ENCODE results near the gene FAM133A. TPM values are rescaled to one million over a fixed set of nuclear protein-coding genes. Genes with fewer than 3 reads are reported as not detected.

Gene FAM133A
- 1.2 TPM for polyA plus RNA-seq (2013, experiment 1 of 2)
- 1.3 TPM for polyA plus RNA-seq (2013, experiment 2 of 2)

GRCh38 chrX:93673869-93674271 is at the start of gene FAM133A:
TSS of gene FAM133A (plus strand) at chrX:93674206. CDS start at chrX:93709420, 35,214 bp downstream.
- no peak within 1 kb of the TSS for H3K4ac ChIP-seq (ENCODE audit: low read length)
- H3K27ac ChIP-seq (replicated peaks; ENCODE audit: low read length): peak within 1 kb of the TSS; percentile 79
- peak within 1 kb of the TSS; percentile 98 for H2AFZ ChIP-seq (ENCODE audit: low read length)
- H4K91ac ChIP-seq (ENCODE audit: low read depth, low read length, poor library complexity): no peak within 1 kb of the TSS
- H4K8ac ChIP-seq (ENCODE audit: low read depth, low read length): no peak within 1 kb of the TSS
- no peaks in the 10 kb centered on the region for H3K4me1 ChIP-seq (ENCODE audit: control insufficient read depth in 2 of 2, insufficient read depth in 1 of 2, low read depth in 1 of 2, low read length in 2 of 2)
- H2BK15ac ChIP-seq (ENCODE audit: low read length): no peak within 1 kb of the TSS
- H3K9ac ChIP-seq (ENCODE audit: low read depth, low read length, poor library complexity): peak within 1 kb of the TSS; percentile 93
- WGBS, 2 donors (ENCODE audit: extremely low coverage in 2 of 2, insufficient read length in 2 of 2, insufficient replicate concordance in 1 of 2): no CpG with 5 or more reads among the region's 11 CpGs
- H3K27me3 ChIP-seq (ENCODE audit: control insufficient read depth in 3 of 3, insufficient read depth in 3 of 3, low read depth in 1 of 3, low read length in 3 of 3): no peaks in the 10 kb centered on the region
- no peaks in the 10 kb centered on the region for H3K9me3 ChIP-seq (replicated peaks in 1 of 2; ENCODE audit: control insufficient read depth in 2 of 2, insufficient read depth in 1 of 2, low read depth in 1 of 2, low read length in 2 of 2)
- H3K14ac ChIP-seq (ENCODE audit: low read length): no peak within 1 kb of the TSS
- peak within 1 kb of the TSS; percentile 89 for H3K18ac ChIP-seq (ENCODE audit: low read length)
- peak within 1 kb of the TSS; percentile 25 for H3K23ac ChIP-seq (ENCODE audit: low read depth, low read length, poor library complexity)
- no peak within 1 kb of the TSS for H2AK5ac ChIP-seq (ENCODE audit: low read depth, low read length)
- no peaks in the 10 kb centered on the region for H3K79me1 ChIP-seq (ENCODE audit: low read depth, low read length)
- no peak within 1 kb of the TSS for H2BK120ac ChIP-seq (ENCODE audit: low read depth, low read length)
- no peak within 1 kb of the TSS for H2BK5ac ChIP-seq (ENCODE audit: low read length)
- peak within 1 kb of the TSS; percentile 63 to 97 for H3K4me3 ChIP-seq (ENCODE audit: low read length in 2 of 2)
- DNase-seq (ENCODE audit: low spot score): no peak
- H3K4me2 ChIP-seq (ENCODE audit: insufficient read depth, low read length, poor library complexity, severe bottlenecking): peak within 1 kb of the TSS; percentile 57
- no peaks in the 10 kb centered on the region for H3K36me3 ChIP-seq (replicated peaks in 1 of 2; ENCODE audit: control insufficient read depth in 2 of 2, insufficient read depth in 2 of 2, low read length in 2 of 2)
- no peak within 1 kb of the TSS for H2BK12ac ChIP-seq (ENCODE audit: low read length)

GRCh38 chrX:93637591-93637990 is 36.4 kb upstream of the FAM133A start:
- no peak overlapping the region for H3K4me2 ChIP-seq (ENCODE audit: insufficient read depth, low read length, poor library complexity, severe bottlenecking)
- no CpG with 5 or more reads among the region's 2 CpGs for WGBS, 2 donors (ENCODE audit: extremely low coverage in 2 of 2, insufficient read length in 2 of 2, insufficient replicate concordance in 1 of 2)
- no peak overlapping the region for H2AK5ac ChIP-seq (ENCODE audit: low read depth, low read length)
- H2BK15ac ChIP-seq (ENCODE audit: low read length): no peak overlapping the region
- H2BK5ac ChIP-seq (ENCODE audit: low read length): no peak overlapping the region
- H3K79me1 ChIP-seq (ENCODE audit: low read depth, low read length): no peaks in the 10 kb centered on the region
- no peak overlapping the region for H3K18ac ChIP-seq (ENCODE audit: low read length)
- no peaks in the 10 kb centered on the region for H3K9me3 ChIP-seq (replicated peaks in 1 of 2; ENCODE audit: control insufficient read depth in 2 of 2, insufficient read depth in 1 of 2, low read depth in 1 of 2, low read length in 2 of 2)
- no peak overlapping the region for H3K9ac ChIP-seq (ENCODE audit: low read depth, low read length, poor library complexity)
- H3K27ac ChIP-seq (replicated peaks; ENCODE audit: low read length): no peak overlapping the region
- no peak overlapping the region for H2BK120ac ChIP-seq (ENCODE audit: low read depth, low read length)
- no peaks in the 10 kb centered on the region for H3K36me3 ChIP-seq (replicated peaks in 1 of 2; ENCODE audit: control insufficient read depth in 2 of 2, insufficient read depth in 2 of 2, low read length in 2 of 2)
- H3K4me1 ChIP-seq (ENCODE audit: control insufficient read depth in 2 of 2, insufficient read depth in 1 of 2, low read depth in 1 of 2, low read length in 2 of 2): no peaks in the 10 kb centered on the region
- H3K27me3 ChIP-seq (ENCODE audit: control insufficient read depth in 3 of 3, insufficient read depth in 3 of 3, low read depth in 1 of 3, low read length in 3 of 3): no peaks in the 10 kb centered on the region
- H4K91ac ChIP-seq (ENCODE audit: low read depth, low read length, poor library complexity): no peak overlapping the region
- H3K14ac ChIP-seq (ENCODE audit: low read length): no peak overlapping the region
- no peak for DNase-seq (ENCODE audit: low spot score)
- no peak overlapping the region for H3K4me3 ChIP-seq (ENCODE audit: low read length in 2 of 2)
- no peak overlapping the region for H2BK12ac ChIP-seq (ENCODE audit: low read length)
- H2AFZ ChIP-seq (ENCODE audit: low read length): no peak overlapping the region
- no peak overlapping the region for H3K4ac ChIP-seq (ENCODE audit: low read length)
- no peak overlapping the region for H3K23ac ChIP-seq (ENCODE audit: low read depth, low read length, poor library complexity)
- H4K8ac ChIP-seq (ENCODE audit: low read depth, low read length): no peak overlapping the region

- H3K14ac ChIP-seq (ENCODE audit: low read length): no peak overlapping the region
- no CpG with 5 or more reads among the region's 1 CpG for WGBS, 2 donors (ENCODE audit: extremely low coverage in 2 of 2, insufficient read length in 2 of 2, insufficient replicate concordance in 1 of 2)
Observed at GRCh38 chrX:93649381-93649780, 24.6 kb upstream of the FAM133A start.

GRCh38 chrX:93660575-93660974 is 13.4 kb upstream of the FAM133A start:
- Histone ChIP-seq H4K8ac (ENCODE audit: low read depth, low read length) (no peak overlapping the region), H3K4me1 (ENCODE audit: control insufficient read depth in 2 of 2, insufficient read depth in 1 of 2, low read depth in 1 of 2, low read length in 2 of 2) (no peaks in the 10 kb centered on the region), H3K4me2 (ENCODE audit: insufficient read depth, low read length, poor library complexity, severe bottlenecking) (no peak overlapping the region), H2BK12ac (ENCODE audit: low read length) (no peak overlapping the region), H3K27me3 (ENCODE audit: control insufficient read depth in 3 of 3, insufficient read depth in 3 of 3, low read depth in 1 of 3, low read length in 3 of 3) (no peaks in the 10 kb centered on the region), H2AK5ac (ENCODE audit: low read depth, low read length) (no peak overlapping the region), H2BK5ac (ENCODE audit: low read length) (no peak overlapping the region), H2BK15ac (ENCODE audit: low read length) (no peak overlapping the region), H2BK120ac (ENCODE audit: low read depth, low read length) (no peak overlapping the region), H3K23ac (ENCODE audit: low read depth, low read length, poor library complexity) (no peak overlapping the region), H3K27ac (replicated peaks; ENCODE audit: low read length) (no peak overlapping the region), H3K14ac (ENCODE audit: low read length) (no peak overlapping the region), H3K79me1 (ENCODE audit: low read depth, low read length) (no peaks in the 10 kb centered on the region), H3K9me3 (replicated peaks in 1 of 2; ENCODE audit: control insufficient read depth in 2 of 2, insufficient read depth in 1 of 2, low read depth in 1 of 2, low read length in 2 of 2) (no peaks in the 10 kb centered on the region), H3K4me3 (ENCODE audit: low read length in 2 of 2) (no peak overlapping the region), H3K18ac (ENCODE audit: low read length) (no peak overlapping the region), H3K9ac (ENCODE audit: low read depth, low read length, poor library complexity) (no peak overlapping the region), H4K91ac (ENCODE audit: low read depth, low read length, poor library complexity) (no peak overlapping the region), H3K36me3 (replicated peaks in 1 of 2; ENCODE audit: control insufficient read depth in 2 of 2, insufficient read depth in 2 of 2, low read length in 2 of 2) (no peaks in the 10 kb centered on the region), H2AFZ (ENCODE audit: low read length) (no peak overlapping the region), H3K4ac (ENCODE audit: low read length) (no peak overlapping the region)
- no CpG with 5 or more reads among the region's 7 CpGs for WGBS, 2 donors (ENCODE audit: extremely low coverage in 2 of 2, insufficient read length in 2 of 2, insufficient replicate concordance in 1 of 2)
- no peak for DNase-seq (ENCODE audit: low spot score)

More at GRCh38 chrX:93649381-93649780, 24.6 kb upstream of the FAM133A start:
- Histone ChIP-seq H3K9me3 (replicated peaks in 1 of 2; ENCODE audit: control insufficient read depth in 2 of 2, insufficient read depth in 1 of 2, low read depth in 1 of 2, low read length in 2 of 2) (no peaks in the 10 kb centered on the region), H3K9ac (ENCODE audit: low read depth, low read length, poor library complexity) (no peak overlapping the region), H4K91ac (ENCODE audit: low read depth, low read length, poor library complexity) (no peak overlapping the region), H2BK120ac (ENCODE audit: low read depth, low read length) (no peak overlapping the region), H4K8ac (ENCODE audit: low read depth, low read length) (no peak overlapping the region), H3K4ac (ENCODE audit: low read length) (no peak overlapping the region), H2AK5ac (ENCODE audit: low read depth, low read length) (no peak overlapping the region), H3K27me3 (ENCODE audit: control insufficient read depth in 3 of 3, insufficient read depth in 3 of 3, low read depth in 1 of 3, low read length in 3 of 3) (no peaks in the 10 kb centered on the region), H3K27ac (replicated peaks; ENCODE audit: low read length) (no peak overlapping the region), H3K4me1 (ENCODE audit: control insufficient read depth in 2 of 2, insufficient read depth in 1 of 2, low read depth in 1 of 2, low read length in 2 of 2) (no peaks in the 10 kb centered on the region), H3K18ac (ENCODE audit: low read length) (no peak overlapping the region), H3K23ac (ENCODE audit: low read depth, low read length, poor library complexity) (no peak overlapping the region), H2BK12ac (ENCODE audit: low read length) (no peak overlapping the region), H3K79me1 (ENCODE audit: low read depth, low read length) (no peaks in the 10 kb centered on the region), H3K36me3 (replicated peaks in 1 of 2; ENCODE audit: control insufficient read depth in 2 of 2, insufficient read depth in 2 of 2, low read length in 2 of 2) (no peaks in the 10 kb centered on the region), H2BK5ac (ENCODE audit: low read length) (no peak overlapping the region), H2AFZ (ENCODE audit: low read length) (no peak overlapping the region), H3K4me2 (ENCODE audit: insufficient read depth, low read length, poor library complexity, severe bottlenecking) (no peak overlapping the region), H3K4me3 (ENCODE audit: low read length in 2 of 2) (no peak overlapping the region), H2BK15ac (ENCODE audit: low read length) (no peak overlapping the region)
- DNase-seq (ENCODE audit: low spot score): no peak

Measured in neuronal stem cell (in vitro differentiated cells).